B cell (primary cell): ENCODE results near the gene TF.

Source experiments
- CTCF ChIP-seq: fragments of 200-600 bp; IDR thresholded peaks from one replicate; pipeline ENCODE4 v1.8.0; 2022; ENCODE audit warnings: antibody characterized with exemption, mild to moderate bottlenecking
- EZH2 ChIP-seq: IDR thresholded peaks from 2 replicates; pipeline ENCODE4 v1.6.1; 2012; ENCODE audit warnings: borderline replicate concordance, low read depth, mild to moderate bottlenecking, moderate library complexity, low read length; ENCODE audit not compliant: insufficient read depth, poor library complexity, severe bottlenecking

GRCh38 chr3:133754455-133754854 lies 8.3 kb downstream of the TF start:
- no peak for TF ChIP-seq CTCF
- no peak for TF ChIP-seq EZH2
